Measurements from ENCODE around the gene IQSEC2. TPM values are rescaled to one million over a fixed set of nuclear protein-coding genes. Genes with fewer than 3 reads are reported as not detected.
A peak's percentile ranks its signal among the peaks of the same experiment; 100 is the strongest.

IQSEC2 gene
- total RNA-seq, 2 donors from 2014 or later: 0.56 to 1.3 TPM

- H3K36me3 Mint-ChIP-seq (ENCODE audit: insufficient read depth in 2 of 2): no peaks in the 10 kb centered on the region
- no peak overlapping the region for H3K4me3 Mint-ChIP-seq
- H3K4me1 Mint-ChIP-seq (ENCODE audit: low read depth): no peaks in the 10 kb centered on the region
- peaks cover 19% of the 10 kb centered on the region for H3K27me3 Mint-ChIP-seq (ENCODE audit: low read depth)
- DNase-seq (no peak), ATAC-seq (replicated peaks in 1 of 2) (no peak)
- no peak overlapping the region for H3K27ac Mint-ChIP-seq
- no peaks in the 10 kb centered on the region for H3K9me3 Mint-ChIP-seq
Measured at GRCh38 chrX:53269536-53270107, 11.8 kb downstream of the IQSEC2 start.

- H3K4me1 Mint-ChIP-seq (ENCODE audit: low read depth): peaks cover 11% of the 10 kb centered on the region
- no peak for ATAC-seq (replicated peaks in 1 of 2)
- H3K27ac Mint-ChIP-seq: no peak overlapping the region
- peaks cover 33% of the 10 kb centered on the region for H3K27me3 Mint-ChIP-seq (ENCODE audit: low read depth)
- H3K4me3 Mint-ChIP-seq: no peak overlapping the region
- no peaks in the 10 kb centered on the region for H3K9me3 Mint-ChIP-seq
- no peaks in the 10 kb centered on the region for H3K36me3 Mint-ChIP-seq (ENCODE audit: insufficient read depth in 2 of 2)
- no peak for DNase-seq
Measured at GRCh38 chrX:53268173-53268572, 13.2 kb downstream of the IQSEC2 start.

- Mint-ChIP-seq H3K9me3 (no peaks in the 10 kb centered on the region), H3K4me3 (no peak overlapping the region), H3K27ac (no peak overlapping the region), H3K36me3 (ENCODE audit: insufficient read depth in 2 of 2) (no peaks in the 10 kb centered on the region), H3K27me3 (ENCODE audit: low read depth) (peaks cover 45% of the 10 kb centered on the region), H3K4me1 (ENCODE audit: low read depth) (peaks cover 23% of the 10 kb centered on the region)
- DNase-seq: no peak
- ATAC-seq (replicated peaks in 1 of 2): no peak
Measured at GRCh38 chrX:53266914-53267313, 14.5 kb downstream of the IQSEC2 start.

DNA sequence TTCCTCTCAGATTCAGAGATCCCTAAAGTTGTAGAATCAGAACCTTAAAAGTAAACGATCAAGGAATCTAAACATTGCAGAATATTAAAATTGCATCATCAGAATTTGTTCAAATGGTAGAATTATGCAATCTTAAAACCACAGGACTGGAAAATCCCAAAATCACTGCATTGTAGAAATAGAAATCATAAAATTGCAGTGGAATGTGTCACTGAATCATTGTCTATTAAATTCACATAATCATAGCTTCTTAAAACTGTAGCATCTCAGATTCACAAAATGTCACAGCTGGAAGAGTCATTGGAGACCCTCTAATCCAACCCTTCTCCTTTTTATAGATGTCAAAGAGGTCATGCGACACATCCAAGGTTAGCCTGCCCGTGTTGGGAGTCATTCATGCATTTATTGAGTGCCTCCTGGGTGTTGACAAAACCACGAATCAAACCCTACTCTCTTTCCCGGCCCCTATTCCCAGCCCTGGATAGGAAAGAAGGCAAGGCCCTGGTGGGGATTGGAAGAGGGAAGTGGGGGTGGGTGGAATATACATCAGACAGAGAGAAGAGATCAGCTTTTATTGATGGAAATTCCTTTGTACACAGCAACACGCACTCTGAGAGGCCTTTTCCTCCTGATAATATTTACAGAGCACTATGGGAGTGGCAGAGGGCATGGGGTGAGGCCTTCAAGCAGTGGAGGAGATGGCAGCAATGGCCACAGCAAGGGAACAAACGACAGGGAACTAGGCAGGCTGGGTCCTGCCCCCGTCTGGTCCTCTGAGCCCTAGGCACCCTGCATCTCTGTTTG is 15.4 kb downstream of the IQSEC2 start:
- no peak overlapping the region for H3K27ac Mint-ChIP-seq
- no peak overlapping the region for H3K4me3 Mint-ChIP-seq
- no peaks in the 10 kb centered on the region for H3K36me3 Mint-ChIP-seq (ENCODE audit: insufficient read depth in 2 of 2)
- ATAC-seq (replicated peaks in 1 of 2) (no peak), DNase-seq (no peak)
- H3K4me1 Mint-ChIP-seq (ENCODE audit: low read depth): peaks cover 31% of the 10 kb centered on the region
- H3K27me3 Mint-ChIP-seq (ENCODE audit: low read depth): peaks cover 54% of the 10 kb centered on the region
- H3K9me3 Mint-ChIP-seq: no peaks in the 10 kb centered on the region

DNA sequence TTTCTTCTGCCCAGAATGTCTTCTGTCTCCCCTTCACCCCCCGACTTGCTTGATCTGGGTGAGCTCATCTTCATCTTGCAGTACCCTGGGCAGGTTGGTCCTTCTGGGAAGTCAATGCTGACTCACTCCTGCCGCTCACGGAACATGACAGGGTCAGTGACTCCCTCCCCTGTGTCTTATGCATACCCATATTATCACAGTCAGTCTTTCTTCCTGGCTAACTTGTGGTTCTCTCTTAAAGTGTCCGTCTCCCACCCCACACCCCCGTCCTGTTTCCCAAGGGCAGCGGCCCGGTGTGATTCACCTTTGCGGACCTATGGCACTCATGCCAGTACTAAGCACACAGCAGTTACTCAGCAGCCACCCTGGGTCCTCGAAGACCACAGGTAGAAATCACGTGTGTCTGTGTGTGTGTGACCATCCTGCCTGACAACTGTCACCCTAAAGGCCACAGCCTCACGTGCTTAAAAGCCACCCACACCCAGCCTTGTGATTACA is 17.7 kb downstream of the IQSEC2 start:
- no peaks in the 10 kb centered on the region for H3K9me3 Mint-ChIP-seq
- DNase-seq (peak; percentile 41 to 48), ATAC-seq (replicated peaks in 1 of 2) (peak; percentile 82 to 90)
- no peaks in the 10 kb centered on the region for H3K36me3 Mint-ChIP-seq (ENCODE audit: insufficient read depth in 2 of 2)
- H3K27ac Mint-ChIP-seq: no peak overlapping the region
- H3K4me3 Mint-ChIP-seq: peak overlapping the region; percentile 64 to 70
- H3K4me1 Mint-ChIP-seq (ENCODE audit: low read depth): peaks cover 31% of the 10 kb centered on the region
- H3K27me3 Mint-ChIP-seq (ENCODE audit: low read depth): peaks cover 61% of the 10 kb centered on the region

GRCh38 chrX:53262918-53263394 is 18.4 kb downstream of the IQSEC2 start:
- Mint-ChIP-seq H3K4me3 (peak overlapping the region; percentile 56 to 62), H3K9me3 (no peaks in the 10 kb centered on the region), H3K4me1 (ENCODE audit: low read depth) (peaks cover 31% of the 10 kb centered on the region), H3K27me3 (ENCODE audit: low read depth) (peaks cover 65% of the 10 kb centered on the region), H3K27ac (peak overlapping the region; percentile 33), H3K36me3 (ENCODE audit: insufficient read depth in 2 of 2) (no peaks in the 10 kb centered on the region)
- ATAC-seq (replicated peaks in 1 of 2) (peak; percentile 40 to 51), DNase-seq (peak; percentile 12 to 15)

DNA sequence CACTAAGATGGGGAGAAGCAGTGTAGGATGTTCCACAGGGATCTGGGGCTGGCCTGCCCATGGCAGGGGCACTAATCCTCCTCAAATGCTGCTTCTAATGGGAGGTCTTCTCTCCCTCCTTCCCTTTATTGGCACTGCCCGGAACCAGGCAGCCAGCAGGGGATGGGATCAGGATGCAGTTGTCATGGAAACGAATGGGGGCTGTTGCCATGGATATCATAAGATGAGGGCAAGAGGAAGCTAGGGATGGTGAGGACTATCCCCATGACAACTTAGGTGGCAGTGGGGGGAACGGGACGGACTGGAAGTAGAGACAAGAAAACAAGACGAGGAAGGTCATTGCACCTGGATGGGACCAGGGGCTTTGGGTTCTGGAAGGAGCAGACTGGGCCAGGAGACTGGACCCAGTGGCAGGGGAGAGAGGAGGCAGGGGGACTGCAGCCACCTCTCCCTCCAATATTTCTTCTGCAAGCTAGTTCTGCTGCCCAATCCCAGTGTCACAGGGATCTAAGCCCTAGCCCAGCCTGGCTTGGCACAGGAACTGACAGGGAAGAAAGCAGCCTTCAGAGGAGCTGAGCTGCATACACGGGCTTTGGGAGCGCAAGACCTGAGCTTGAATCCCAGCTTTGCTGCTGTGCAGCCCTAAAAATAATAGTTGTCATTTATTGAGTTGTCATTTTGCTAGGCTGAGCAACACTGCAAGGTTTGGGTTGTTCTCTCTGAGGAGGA is 19.0 kb downstream of the IQSEC2 start:
- Mint-ChIP-seq H3K27me3 (ENCODE audit: low read depth) (peaks cover 71% of the 10 kb centered on the region), H3K27ac (no peak overlapping the region), H3K4me1 (ENCODE audit: low read depth) (peaks cover 31% of the 10 kb centered on the region), H3K36me3 (ENCODE audit: insufficient read depth in 2 of 2) (no peaks in the 10 kb centered on the region), H3K9me3 (no peaks in the 10 kb centered on the region), H3K4me3 (peak overlapping the region; percentile 56 to 62)
- ATAC-seq (replicated peaks in 1 of 2) (no peak), DNase-seq (no peak)

GRCh38 chrX:53261355-53261972 is 19.9 kb downstream of the IQSEC2 start:
- Mint-ChIP-seq H3K27ac (no peak overlapping the region), H3K27me3 (ENCODE audit: low read depth) (peaks cover 71% of the 10 kb centered on the region), H3K36me3 (ENCODE audit: insufficient read depth in 2 of 2) (no peaks in the 10 kb centered on the region), H3K4me1 (ENCODE audit: low read depth) (peaks cover 31% of the 10 kb centered on the region), H3K4me3 (no peak overlapping the region), H3K9me3 (no peaks in the 10 kb centered on the region)
- DNase-seq (no peak), ATAC-seq (replicated peaks in 1 of 2) (no peak)

- no peak for ATAC-seq (replicated peaks in 1 of 2)
- peaks cover 31% of the 10 kb centered on the region for H3K4me1 Mint-ChIP-seq (ENCODE audit: low read depth)
- H3K36me3 Mint-ChIP-seq (ENCODE audit: insufficient read depth in 2 of 2): no peaks in the 10 kb centered on the region
- no peak overlapping the region for H3K27ac Mint-ChIP-seq
- peaks cover 65% of the 10 kb centered on the region for H3K27me3 Mint-ChIP-seq (ENCODE audit: low read depth)
- DNase-seq: no peak
- no peak overlapping the region for H3K4me3 Mint-ChIP-seq
- H3K9me3 Mint-ChIP-seq: no peaks in the 10 kb centered on the region
Measured at GRCh38 chrX:53260836-53261235, 20.5 kb downstream of the IQSEC2 start.

DNA sequence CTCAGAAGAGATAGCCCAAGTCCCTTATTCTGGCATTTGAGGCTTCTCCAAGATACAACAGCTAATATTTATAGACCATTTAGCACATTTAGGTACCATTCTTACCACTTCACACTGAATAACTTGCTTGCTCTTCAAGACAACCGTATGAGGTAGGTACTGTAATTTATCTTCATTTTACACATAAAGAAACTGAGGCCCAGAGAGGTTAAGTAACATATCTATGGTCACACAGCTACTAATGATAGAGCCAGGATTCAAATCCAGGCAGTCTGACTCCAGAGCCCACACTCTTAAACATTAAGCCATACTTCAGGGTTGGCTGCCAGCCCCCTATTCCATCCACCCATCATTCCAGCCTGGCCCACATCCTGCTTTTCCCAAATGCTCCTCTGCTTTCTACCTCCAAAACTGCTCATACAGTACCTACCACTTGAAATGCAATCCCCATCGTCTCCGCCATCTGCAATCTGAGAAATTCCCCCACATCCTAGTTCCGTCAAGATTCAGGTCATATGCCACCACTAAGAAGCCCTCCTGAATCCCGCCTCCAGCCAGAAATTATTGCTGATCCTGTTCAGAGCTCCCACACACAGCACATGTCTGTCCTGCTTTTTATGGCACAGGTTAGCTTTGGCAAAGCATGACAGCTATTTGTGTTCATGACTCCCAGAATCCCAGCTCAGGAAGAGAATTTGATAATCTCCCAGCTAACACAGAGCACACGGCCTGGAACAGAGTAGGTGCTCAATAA is 23.5 kb downstream of the IQSEC2 start:
- no peaks in the 10 kb centered on the region for H3K9me3 Mint-ChIP-seq
- no peak overlapping the region for H3K4me3 Mint-ChIP-seq
- ATAC-seq (replicated peaks in 1 of 2) (no peak), DNase-seq (no peak)
- H3K27me3 Mint-ChIP-seq (ENCODE audit: low read depth): peaks cover 37% of the 10 kb centered on the region
- H3K36me3 Mint-ChIP-seq (ENCODE audit: insufficient read depth in 2 of 2): no peaks in the 10 kb centered on the region
- H3K27ac Mint-ChIP-seq: no peak overlapping the region
- H3K4me1 Mint-ChIP-seq (ENCODE audit: low read depth): peaks cover 17% of the 10 kb centered on the region

DNA sequence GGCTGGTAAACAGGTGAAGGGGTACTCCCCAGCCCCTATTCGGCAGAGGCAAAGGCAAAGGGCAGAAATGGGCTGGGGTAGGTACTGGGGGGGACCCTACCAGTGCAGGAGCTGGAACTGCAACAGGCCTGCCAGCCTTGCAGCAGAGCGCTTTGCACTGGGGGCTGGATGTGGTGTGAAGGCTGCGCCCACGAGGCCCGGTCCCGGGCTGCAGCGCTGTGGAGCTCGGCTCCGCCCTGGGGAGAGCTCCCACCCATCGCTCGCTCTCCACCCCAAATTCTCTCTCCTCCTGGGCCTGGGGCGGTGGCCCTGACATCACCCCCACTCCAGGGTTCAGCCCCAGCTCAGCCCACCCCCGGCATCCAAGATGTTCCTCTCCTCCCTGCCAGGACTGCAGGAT is 24.2 kb downstream of the IQSEC2 start:
- H3K27ac Mint-ChIP-seq: no peak overlapping the region
- peaks cover 30% of the 10 kb centered on the region for H3K27me3 Mint-ChIP-seq (ENCODE audit: low read depth)
- H3K4me1 Mint-ChIP-seq (ENCODE audit: low read depth): peaks cover 10% of the 10 kb centered on the region
- ATAC-seq (replicated peaks in 1 of 2) (no peak), DNase-seq (no peak)
- H3K9me3 Mint-ChIP-seq: no peaks in the 10 kb centered on the region
- no peak overlapping the region for H3K4me3 Mint-ChIP-seq
- no peaks in the 10 kb centered on the region for H3K36me3 Mint-ChIP-seq (ENCODE audit: insufficient read depth in 2 of 2)

GRCh38 chrX:53256446-53257041 is 24.8 kb downstream of the IQSEC2 start:
- Mint-ChIP-seq H3K36me3 (ENCODE audit: insufficient read depth in 2 of 2) (no peaks in the 10 kb centered on the region), H3K4me1 (ENCODE audit: low read depth) (peaks cover 4% of the 10 kb centered on the region), H3K27ac (no peak overlapping the region), H3K4me3 (no peak overlapping the region), H3K27me3 (ENCODE audit: low read depth) (peaks cover 24% of the 10 kb centered on the region), H3K9me3 (no peaks in the 10 kb centered on the region)
- no peak for DNase-seq
- ATAC-seq (replicated peaks in 1 of 2): no peak
